Stimulated activated CD8-positive, alpha-beta memory T cell treated with anti-CD3 and anti-CD28 coated beads, Interleukin-7, amount 100 ng/mL, for 24 hours (primary cell): ENCODE measurements around the gene CD63.

ENCODE experiments used
- DNase-seq: peaks from one replicate; pipeline ENCODE4 v3.0.0-alpha.2; 2020; ENCODE audit warnings: low read depth

CD63 gene

DNA sequence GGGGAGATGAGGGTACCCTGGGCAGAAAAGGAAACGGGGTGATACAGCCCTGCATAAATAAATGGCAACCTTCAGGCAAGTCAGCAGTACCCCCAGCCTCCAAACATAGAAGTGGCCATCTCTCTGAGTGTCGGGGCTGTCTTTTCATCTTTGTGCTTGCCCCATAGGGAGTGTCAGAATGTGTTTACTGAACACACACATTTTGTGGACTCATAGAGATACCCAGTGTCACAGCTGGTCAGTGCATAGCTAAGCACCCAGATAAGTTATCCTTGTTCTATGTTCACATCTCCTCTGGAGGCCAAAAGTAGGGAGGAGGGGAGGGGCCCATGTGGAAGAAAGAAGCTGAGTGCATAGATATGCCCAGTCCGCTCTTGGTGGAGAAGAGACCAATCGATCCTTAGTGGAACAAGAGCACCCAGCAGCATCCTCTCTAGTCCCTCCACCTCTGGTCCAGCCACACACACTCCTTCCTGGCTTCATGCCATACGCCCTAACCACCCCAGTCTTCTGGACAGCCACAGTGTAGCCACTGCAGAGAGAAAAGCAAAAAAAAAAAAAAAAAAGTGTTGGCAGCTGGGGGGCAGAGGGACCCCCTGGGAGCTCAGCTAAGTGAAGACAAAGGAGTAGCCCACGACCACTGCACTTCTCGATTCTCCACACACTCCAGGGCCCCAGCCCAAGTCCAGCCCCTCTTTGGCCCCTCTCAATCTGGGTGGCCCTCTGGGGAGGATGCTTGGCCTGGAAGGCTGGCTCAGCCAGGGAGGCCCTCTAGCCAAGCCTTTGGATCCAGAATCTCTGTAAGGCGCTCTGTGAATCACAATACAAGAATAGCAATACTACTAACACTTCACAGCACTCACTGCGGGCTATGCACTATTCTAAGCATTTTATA is 23.7 kb downstream of the CD63 start:
- DNase-seq = no peak

DNA sequence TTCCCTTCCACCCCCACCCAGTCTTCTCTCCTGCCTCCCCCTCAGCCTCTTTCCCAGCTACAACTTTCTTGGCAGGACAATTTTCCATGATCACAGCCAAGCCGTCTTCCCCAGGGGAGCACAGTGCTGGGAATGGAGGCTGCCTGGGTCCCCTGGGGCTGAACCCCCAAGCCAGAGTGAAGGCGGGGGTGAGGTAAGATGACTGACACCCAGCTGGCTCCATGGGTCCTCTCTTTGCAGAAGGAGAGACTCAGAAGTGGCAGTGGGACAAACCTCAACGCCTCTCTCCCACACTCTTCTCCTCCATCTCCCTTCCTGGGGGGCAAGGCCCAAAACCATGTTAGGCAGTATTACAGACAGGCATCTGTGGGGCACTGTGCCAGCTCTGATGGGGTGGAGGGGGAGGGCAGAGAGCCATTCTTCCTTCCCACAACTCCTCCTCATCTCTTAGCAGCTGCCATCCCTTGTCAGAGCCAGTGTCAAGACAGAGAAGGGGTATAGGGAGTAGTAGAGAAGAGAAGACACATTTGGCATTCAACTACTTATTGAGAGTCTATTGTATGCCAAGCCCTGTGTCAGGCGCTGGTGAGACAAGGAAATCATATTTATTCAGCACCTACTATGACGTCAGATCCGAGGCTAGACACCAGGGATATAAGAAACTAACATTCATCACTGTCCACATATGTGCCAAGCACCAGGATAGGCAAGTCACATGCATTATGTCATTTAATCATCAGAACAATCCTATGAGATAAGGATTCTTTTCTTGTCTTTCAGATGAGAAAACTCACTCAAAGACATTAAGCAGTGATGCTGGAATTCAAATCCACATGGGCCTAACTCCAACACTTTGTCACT is 24.7 kb downstream of the CD63 start:
- no peak for DNase-seq

GRCh38 chr12:55703288-55703687 is 25.5 kb downstream of the CD63 start:
- DNase-seq = no peak

- no peak for DNase-seq
These were observed 25.9 kb downstream of the CD63 start for GRCh38 chr12:55702861-55703260.

DNA sequence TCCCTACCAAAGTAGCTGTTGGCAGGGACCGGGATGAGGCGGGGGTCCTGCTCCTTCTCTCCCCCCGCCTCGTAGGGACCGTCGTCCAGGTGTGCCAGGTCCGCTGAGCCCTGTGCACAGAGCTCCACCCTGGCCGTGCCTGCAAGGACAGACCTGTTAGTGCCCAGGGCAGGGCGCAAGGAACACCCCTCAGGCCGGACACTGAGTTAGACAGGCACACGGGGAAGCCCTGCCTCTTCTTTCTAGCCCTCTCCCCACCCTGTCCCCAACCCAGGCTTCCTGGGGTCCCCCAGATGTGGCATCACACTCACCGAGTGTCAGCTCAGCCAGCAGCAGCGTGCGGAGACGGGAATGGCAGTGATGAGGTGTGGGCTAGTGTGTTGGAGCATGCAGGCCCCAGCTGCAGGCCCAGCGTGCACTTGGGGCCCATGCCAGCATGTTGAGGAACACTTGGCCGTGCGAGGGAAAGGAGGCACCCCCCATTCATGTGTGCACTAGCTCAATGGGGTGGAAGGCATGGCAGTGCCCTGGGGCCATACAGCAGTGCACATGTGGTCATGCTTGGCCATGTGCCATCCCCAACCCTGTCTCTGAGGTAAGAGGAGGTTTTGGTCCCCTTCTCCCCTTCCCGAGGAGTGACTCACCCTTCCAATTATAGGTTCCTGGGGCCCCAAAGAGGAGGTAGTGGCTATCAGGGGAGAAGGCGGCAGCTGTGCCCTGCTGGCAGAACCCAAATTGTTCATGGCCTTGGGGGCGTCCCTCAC is 28.4 kb downstream of the CD63 start:
- DNase-seq = no peak

GRCh38 chr12:55699471-55700055 is 29.2 kb downstream of the CD63 start:
- no peak for DNase-seq

DNA sequence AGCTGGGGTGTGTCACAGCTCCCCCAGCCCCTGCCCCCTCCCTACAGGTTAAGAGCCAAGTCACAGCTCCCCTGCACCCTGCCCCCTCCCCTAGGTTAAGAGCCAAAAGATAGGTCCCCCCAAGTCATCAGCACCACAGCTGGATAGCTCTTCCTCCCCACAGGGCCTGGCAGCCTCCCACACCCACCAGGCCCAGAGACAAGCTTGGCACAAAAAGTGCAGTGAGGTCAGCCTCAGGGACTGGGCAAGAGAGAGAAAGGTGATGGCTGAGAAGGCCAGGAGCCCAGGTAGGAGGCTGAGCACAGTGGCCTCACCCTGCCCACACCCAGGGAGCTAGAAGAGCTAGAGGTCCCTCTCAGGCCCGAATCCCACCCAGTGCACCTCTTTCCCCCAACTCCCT is 29.8 kb downstream of the CD63 start:
- no peak for DNase-seq

GRCh38 chr12:55698241-55698955 is 30.4 kb downstream of the CD63 start:
- DNase-seq = no peak

- no peak for DNase-seq
These were observed 31.1 kb downstream of the CD63 start for GRCh38 chr12:55697686-55698085.

DNA sequence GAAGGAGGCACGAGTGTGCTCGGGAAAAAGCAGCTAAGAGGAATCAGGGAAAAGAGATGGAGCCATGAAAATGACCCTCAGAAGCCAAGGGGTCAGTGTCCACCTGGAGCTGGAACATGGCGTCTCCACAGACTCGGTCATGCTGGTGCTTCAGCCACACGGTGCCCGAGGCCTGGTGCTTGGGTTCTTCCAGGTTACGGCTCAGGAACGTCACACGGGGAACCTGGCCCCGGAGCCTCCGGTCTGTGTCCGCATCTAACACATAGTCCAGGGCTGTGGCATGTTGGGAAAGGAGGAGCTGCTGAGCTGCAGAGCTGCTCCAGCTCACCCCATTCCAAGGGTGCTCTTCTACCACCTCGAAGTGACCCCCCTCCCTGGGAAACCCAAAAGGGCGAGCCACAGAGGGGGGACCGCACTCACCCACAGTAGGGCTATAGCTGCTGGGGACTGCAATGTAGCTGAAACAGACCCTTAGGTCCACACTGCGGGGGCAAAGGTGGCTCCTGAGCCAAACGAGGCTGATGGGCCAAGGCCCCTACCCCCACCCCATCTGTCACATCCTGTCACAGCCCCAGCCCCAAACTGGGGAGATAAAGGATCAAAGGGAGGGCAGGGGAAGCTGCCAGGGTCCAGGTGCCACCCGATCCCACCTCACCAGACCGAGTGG is 31.9 kb downstream of the CD63 start:
- DNase-seq = no peak

GRCh38 chr12:55696141-55696540 is 32.7 kb downstream of the CD63 start:
- DNase-seq = no peak

- DNase-seq = no peak
These were observed 33.5 kb downstream of the CD63 start for GRCh38 chr12:55695349-55695748.

- DNase-seq = no peak
These were observed 34.2 kb downstream of the CD63 start for GRCh38 chr12:55694651-55695050.

DNA sequence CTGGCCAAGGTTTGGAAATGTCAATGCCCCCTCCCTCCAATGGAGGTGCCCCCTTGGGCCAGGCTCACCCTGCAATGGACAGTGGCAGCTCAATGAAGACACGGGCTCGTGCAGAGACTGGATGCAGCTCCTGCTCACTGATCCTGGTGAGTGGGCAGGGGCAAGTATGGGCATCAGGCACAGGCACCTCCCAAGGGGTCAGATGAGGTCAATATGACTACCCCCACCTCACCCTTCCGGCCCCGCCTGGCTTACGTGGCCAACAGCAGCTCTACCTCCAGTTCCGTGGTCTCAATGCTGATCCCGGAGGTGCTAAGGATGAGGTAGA is 34.7 kb downstream of the CD63 start:
- no peak for DNase-seq

DNA sequence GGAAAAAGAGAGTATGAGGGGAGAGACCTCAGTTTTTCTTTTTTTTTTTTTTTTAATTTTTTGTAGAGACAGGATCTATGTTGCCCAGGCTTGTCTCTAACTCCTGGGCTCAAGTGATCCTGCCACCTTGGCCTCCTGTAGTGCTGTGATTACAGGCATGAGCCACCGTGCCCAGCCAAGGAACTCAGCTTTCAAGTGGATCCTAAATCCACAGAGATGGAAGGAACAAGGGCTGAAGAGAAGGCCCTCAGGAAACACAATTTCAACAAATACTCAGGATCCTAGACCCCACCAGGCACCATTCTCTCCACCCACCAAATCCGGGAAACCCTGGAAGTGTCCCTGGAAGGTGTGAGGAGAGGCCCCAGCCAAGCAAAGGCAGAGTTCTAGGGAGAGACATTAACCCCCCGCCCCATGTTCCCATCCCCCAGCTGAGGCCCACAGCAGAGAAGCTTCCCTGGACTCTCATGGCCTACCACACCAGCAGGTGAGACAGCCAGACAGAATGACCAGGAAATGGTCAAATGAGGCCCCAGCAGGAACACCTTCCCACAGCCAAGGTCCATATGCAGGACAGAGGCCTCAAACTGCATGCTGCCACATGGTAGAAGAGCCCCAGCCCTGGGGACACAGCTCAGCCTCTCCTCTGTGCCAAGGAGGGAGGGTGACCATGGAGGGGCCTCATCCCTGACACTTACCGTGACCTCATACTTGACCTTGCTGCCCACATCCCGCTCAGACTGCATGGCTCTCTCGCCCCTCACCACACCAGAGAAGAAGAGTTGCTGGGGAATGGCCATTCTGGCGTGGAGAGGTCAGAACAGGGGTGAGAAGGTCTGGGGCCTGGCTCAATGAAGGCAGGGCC is 35.3 kb downstream of the CD63 start:
- no peak for DNase-seq

- DNase-seq = no peak
These were observed 36.0 kb downstream of the CD63 start for GRCh38 chr12:55692631-55693322.

DNA sequence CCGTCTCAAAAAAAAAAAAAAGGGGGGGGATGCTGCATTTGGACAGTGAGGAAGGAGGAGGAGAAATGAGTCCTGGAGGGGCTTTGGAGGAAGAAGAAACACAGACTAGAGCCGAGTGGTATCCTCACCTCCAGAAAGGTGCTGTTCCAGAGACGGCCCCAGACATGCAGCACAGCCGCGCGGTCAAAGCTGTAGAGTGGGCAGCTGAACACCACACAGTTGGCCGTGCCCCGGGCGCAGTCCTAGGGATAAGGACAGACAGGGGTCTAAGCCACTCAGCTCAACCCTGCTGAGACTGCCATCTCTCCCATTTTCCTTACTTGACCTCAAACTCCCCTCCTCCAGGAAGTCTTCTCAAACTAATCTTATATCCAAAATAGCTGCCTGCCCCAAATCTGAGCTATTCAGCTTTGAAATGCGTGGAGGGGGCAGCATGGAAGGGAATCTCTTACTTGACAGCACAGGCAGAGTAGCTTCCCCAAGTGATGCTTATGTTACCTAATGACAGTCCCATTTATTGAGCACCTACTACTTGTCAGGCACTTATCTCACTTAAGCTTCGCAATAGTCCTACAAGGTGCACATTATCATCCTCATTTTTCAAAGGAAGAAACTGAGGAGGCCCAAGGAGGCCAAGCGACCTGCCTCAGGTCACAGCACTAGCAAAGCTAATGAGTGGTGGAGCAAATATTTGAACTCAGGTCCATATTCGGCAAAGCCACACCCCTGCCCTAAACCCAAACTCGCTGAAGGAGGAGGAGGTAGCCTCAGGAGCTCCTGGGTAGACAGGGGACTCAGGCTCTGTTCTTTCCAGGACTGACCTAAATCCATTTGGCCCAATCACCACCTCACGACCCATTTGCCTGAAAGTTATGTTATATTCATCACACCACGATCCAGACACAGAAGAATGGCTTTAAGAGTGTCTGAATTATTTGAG is 39.8 kb downstream of the CD63 start:
- DNase-seq = no peak

DNA sequence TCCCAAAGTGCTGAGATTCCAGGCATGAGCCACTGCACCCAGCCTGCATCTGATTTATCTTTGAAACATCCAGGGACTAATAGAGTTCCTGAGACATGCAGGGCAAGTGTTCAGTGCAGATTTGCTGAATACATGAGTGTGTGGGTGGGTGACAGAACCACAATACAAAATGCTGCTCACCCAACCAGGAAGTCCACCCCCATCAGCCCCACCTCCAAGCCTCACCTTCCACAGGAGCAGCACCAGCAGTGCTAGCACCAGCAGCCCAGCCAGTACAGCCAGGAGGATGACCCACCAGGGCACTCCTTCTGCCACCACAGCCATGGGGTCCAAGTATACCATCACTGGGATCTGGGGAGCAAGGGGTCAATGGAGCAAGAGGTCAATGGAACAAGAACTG is 41.1 kb downstream of the CD63 start:
- DNase-seq = no peak
